Ecto neural progenitor cell (in vitro differentiated cells): ENCODE results near the gene PTPA.

Experiments used
- DNase-seq: peaks from one replicate; pipeline ENCODE4 v3.0.0-alpha.2; 2018; ENCODE audit warnings: low spot score

The PTPA gene

GRCh38 chr9:129110740-129111527 is at the start of gene PTPA, which contains the start of gene CRAT:
TSS of gene PTPA (plus strand) at chr9:129111415. CDS start at chr9:129111601, 186 bp downstream.
TSS of gene CRAT (minus strand) at chr9:129110793. CDS start at chr9:129110509, 284 bp downstream.
- peak; percentile 98 for DNase-seq

GRCh38 chr9:129063061-129063460 is 48.2 kb upstream of the PTPA start:
- no peak for DNase-seq

GRCh38 chr9:129064499-129064908 is 46.7 kb upstream of the PTPA start:
- DNase-seq, result no peak

GRCh38 chr9:129068110-129068509 is 43.1 kb upstream of the PTPA start:
- no peak for DNase-seq

DNA sequence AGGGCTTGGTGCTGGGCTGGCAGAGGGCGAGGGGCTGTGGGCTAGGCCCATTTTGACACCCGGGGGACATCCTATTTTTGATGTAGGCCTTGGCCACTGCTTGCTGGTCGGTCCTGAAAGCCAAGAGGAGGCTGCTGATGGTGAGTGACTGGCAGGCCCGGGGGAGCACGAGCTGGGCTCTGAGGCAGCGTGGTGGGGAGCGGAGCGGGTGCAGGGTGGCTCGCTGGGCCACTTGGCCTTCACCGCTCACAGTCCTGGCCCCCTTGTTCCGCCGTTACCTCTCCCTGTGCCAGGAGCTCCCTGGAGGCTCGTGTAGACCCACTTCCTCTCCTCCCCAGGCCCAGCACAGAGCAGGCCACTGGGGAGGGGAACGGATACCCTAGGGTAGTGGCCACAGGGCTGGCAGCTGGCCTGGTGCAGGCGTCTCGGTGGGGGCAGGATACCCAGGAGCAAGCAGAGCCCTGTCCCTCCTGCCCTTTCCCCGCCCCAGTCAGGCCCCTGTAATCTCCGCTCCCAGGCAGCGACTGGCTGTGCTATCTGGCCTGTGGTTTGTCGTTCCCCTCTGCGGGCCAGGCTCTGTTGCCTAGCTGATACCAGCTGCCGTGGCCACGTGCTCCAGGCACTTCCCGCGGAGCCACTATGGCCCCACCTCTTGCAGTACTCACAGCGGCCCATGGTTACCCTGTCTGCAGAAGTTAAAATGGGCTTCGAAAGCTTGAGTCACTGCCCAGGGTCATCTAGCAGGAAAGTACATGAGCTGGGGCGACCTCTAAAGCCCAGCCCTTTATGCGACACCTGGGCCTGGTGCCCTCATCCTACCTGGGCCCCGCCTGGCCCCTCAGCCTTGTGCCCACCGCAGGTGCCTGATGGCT is 42.0 kb upstream of the PTPA start:
- peak; percentile 40 for DNase-seq

GRCh38 chr9:129069862-129070641 is 41.2 kb upstream of the PTPA start:
- peak; percentile 37 for DNase-seq

DNA sequence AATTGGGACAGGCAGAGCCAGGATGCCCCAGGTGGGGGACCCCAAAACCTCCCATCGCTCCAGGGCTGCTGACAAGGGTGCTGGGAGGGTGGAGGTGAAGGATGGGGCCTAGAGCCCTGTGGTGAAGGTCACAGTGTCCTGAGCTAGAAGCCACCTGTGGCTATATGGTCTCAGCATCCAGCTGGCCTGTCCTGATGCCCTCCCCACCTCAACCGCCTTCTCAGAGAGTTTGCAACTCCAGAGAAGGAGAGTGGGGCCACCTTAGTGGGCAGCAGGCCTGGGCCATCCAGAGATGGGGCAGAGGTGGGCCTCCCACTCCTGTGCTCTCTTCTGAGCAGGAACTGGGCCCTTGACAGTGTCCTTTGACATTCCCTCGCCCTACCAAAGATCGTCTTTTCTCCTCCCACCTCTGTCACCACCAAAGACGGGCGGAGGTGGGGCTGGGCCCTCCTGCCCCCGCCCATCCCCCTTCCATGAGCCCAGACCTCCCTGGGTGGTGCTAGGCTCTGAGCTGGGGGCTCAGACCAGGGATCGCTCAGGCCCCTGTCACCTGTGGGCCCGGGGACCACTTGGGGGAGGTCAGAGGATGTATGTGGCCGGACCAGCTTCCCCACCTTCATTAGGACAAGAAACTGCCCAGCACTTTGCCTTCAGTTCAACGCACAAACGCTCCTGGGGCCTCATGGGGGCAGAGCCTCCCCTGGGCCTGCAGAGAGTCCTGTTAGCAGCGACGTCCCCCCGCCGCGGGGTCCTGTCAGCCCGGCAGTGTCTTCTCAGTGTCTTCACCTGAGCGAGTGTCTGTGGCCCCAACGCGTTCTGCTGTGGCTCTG is 40.3 kb upstream of the PTPA start:
- no peak for DNase-seq

GRCh38 chr9:129071526-129072126 is 39.6 kb upstream of the PTPA start:
- DNase-seq, result no peak

GRCh38 chr9:129072171-129072570 is 39.0 kb upstream of the PTPA start:
- DNase-seq, result no peak

DNA sequence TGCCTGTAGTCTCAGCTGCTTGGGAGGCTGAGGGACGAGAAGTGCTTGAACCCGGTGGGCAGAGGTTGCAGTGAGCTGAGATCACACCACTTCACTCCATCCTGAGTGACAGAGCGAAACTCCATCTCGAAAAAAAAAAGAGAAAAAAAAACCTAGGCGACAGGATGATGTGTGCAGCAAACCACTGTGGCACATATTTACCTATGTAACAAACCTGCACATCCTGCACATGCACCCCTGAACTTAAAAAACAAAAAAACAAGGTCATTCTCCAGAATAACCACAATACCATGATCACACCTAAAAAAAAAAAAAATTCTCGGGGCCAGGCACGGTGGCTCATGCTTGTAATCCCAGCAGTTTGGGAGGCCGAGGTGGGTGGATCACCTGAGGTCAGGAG is 37.8 kb upstream of the PTPA start:
- DNase-seq, result no peak

DNA sequence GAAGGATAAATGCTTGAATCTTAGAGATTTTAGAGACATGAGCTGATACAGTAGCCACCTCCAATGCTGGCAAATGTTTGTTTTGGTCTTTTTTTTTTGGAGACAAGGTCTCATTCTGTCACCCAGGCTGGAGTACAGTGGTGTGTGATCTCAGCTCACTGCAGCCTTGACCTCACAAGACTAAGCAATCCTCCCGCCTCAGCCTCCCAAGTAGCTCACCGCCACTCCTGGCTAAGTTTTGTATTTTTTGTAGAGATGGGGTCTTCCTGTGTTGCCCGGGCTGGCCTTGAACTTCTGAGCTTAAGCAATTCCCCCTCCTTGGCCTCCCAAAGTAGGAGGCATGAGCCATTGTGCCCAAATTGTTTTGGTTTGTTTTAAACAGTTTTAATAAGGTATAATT is 37.1 kb upstream of the PTPA start:
- no peak for DNase-seq

DNA sequence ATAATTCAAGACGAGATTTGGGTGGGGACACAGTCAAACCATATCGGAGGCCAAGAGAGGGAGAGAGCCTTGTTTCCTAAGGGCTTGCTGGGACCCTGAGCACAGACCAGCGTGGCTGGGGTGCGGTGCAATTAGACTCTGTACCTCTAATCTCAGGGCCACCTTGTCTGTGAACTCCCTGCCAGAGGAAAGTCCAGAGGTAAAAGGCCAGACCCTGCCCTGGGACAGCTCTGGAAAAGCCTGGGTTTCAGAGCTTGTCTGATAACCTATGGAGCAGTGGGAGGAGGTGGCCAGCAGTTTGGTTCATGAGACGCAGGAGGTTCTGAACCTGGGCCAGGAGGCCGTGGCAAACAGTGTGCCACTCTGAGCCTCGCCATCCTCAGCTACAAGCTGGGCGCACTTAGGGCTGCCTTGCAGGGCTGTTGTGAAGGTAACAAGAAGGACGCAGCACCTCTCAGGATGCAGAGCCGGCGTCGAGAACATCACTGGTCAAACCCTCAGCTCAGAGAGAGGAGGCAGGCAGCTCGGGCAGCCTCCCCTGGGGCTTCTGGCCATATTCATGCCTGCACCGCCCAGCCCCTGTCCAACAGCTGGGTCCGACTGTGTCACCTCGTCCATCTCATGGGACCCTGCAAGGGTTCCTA is 35.1 kb upstream of the PTPA start:
- no peak for DNase-seq

- DNase-seq, result no peak
Observed at GRCh38 chr9:129076640-129077037, 34.6 kb upstream of the PTPA start.

GRCh38 chr9:129077236-129077635 is 34.0 kb upstream of the PTPA start:
- DNase-seq, result no peak

GRCh38 chr9:129078691-129079503 is 32.3 kb upstream of the PTPA start:
- DNase-seq, result no peak

- no peak for DNase-seq
Observed at GRCh38 chr9:129079829-129080228, 31.4 kb upstream of the PTPA start.

DNA sequence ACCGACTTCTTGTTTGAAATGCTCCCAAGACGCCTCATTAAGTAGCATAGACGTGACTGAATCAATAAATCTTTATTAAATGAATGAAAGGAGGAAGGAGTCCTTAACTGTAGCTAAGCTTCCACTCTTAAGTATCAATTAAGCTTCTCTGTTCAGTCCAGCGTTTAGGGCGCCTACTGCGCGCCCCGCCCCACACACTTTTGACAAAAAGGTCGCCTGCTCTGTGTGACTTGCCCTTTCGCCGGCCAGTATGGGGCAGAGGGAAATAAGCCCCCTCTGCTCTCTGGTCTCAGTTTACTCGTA is 31.0 kb upstream of the PTPA start:
- DNase-seq, result no peak

DNA sequence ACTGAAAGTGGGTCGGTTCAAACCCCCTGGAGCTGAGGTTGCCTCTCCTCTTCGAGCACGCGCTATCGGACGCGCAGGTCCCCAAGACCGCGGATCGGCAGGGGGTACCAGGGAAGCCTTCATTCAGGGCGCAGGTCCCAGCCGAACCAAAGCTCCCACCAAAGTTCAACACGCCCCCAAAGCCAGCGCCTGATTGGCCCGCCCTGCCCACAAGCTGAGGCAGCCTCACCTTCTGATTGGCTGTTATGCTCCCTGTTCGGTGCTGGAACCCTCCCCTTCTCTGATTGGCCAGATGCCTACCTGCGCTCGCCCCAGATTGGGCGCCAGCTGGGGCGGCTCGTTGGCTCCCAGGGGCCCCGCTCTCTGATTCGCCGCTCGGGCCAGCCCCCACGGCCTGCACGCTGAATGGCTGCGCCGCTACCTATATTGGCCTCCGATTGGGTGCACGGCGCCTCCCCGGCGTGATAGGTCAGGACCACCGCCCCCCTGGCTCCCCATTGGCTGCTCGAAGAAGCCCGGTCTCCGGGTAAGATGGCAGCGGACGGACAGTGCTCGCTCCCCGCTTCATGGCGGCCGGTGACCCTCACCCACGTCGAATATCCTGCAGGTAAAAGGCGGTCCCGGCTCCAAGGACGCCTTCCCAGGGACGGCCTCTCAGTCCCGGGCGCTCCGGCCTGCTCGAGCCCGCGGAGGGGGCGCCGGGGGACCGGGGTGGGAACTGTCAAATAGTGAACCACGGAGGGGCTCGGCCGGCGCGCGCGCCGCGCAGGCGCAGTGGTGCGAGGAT is 30.4 kb upstream of the PTPA start, which contains the start of gene DOLPP1:
Gene DOLPP1, plus strand, starts transcription at position 511 of the 787 bp plus-strand sequence. Its CDS starts 21 bp downstream, at position 532.
- DNase-seq, result peak; percentile 99
